HepG2 (cell line): ENCODE data around the gene TSGA10IP. TPM values are rescaled to one million over a fixed set of nuclear protein-coding genes. Genes with fewer than 3 reads are reported as not detected.

Source experiments
- ATAD3A ChIP-seq: sonication (generic); formaldehyde crosslinking; IDR thresholded peaks from 2 replicates; pipeline ENCODE4 v1.4.0; 2020; ENCODE audit warnings: missing genetic modification reagents
- FOXM1 ChIP-seq: sonication (generic); formaldehyde crosslinking; IDR thresholded peaks from 2 replicates; pipeline ENCODE4 v1.5.0; 2020; ENCODE audit warnings: missing genetic modification reagents
- HOXA7 ChIP-seq: sonication (generic); formaldehyde crosslinking; IDR thresholded peaks from 2 replicates; pipeline ENCODE4 v1.8.1; 2022; ENCODE audit warnings: mild to moderate bottlenecking, missing genetic modification reagents, moderate library complexity
- KLF6 ChIP-seq: IDR thresholded peaks from 2 replicates; pipeline ENCODE4 v1.8.0; 2016; ENCODE audit warnings: missing biosample characterization, missing genetic modification reagents
- NFE2L2 ChIP-seq: fragments of 150-350 bp; IDR thresholded peaks from 2 replicates; pipeline ENCODE4 v1.6.1; 2014; ENCODE audit warnings: low read length
- TOE1 ChIP-seq: sonication (generic); formaldehyde crosslinking; IDR thresholded peaks from 2 replicates; pipeline ENCODE4 v1.4.0; 2020; ENCODE audit warnings: mild to moderate bottlenecking, missing genetic modification reagents
- TRAFD1 ChIP-seq: sonication (generic); formaldehyde crosslinking; IDR thresholded peaks from 2 replicates; pipeline ENCODE4 v1.5.1; 2020; ENCODE audit warnings: missing genetic modification reagents, mild to moderate bottlenecking, borderline replicate concordance
- ZNF24 ChIP-seq: fragments of 450-650 bp; IDR thresholded peaks from 2 replicates; pipeline ENCODE4 v1.6.1; 2017; ENCODE audit warnings: antibody characterized with exemption, mild to moderate bottlenecking
- ZNF253 ChIP-seq: sonication (generic); formaldehyde crosslinking; IDR thresholded peaks from 2 replicates; pipeline ENCODE4 v1.8.0; 2022; ENCODE audit warnings: mild to moderate bottlenecking, missing genetic modification reagents, borderline replicate concordance
- ZNF660 ChIP-seq: sonication (generic); formaldehyde crosslinking; IDR thresholded peaks from 2 replicates; pipeline ENCODE4 v1.5.1; 2020; ENCODE audit warnings: mild to moderate bottlenecking, low read depth, missing genetic modification reagents, borderline replicate concordance
- ZSCAN12 ChIP-seq: sonication (generic); formaldehyde crosslinking; IDR thresholded peaks from 2 replicates; pipeline ENCODE4 v1.9.0; 2021; ENCODE audit warnings: mild to moderate bottlenecking, missing genetic modification reagents
- polyA plus RNA-seq, 8 experiments: library from polyadenylated mRNA; depleted of rRNA in 3 of 8; stranded (reverse) in 7 of 8; unstranded in 1 of 8; fragments of >200 nt; fragmentation: Illumina TruSeq in 4 of 8; extraction: Trizol in 4 of 8; gene quantifications; 2 replicates each; pipeline versions ENCODE4 v1.2.1 to v1.2.3, GENCODE V29; 2011 to 2016; ENCODE audit warnings: low read depth in 4 of 8, missing spikeins in 1 of 8, mixed read lengths in 1 of 8; ENCODE audit not compliant: insufficient read depth in 1 of 8
- total RNA-seq, 5 experiments: library from RNA; depleted of rRNA; stranded (reverse); fragments of >200 nt; fragmentation: Illumina TruSeq; extraction: Trizol; gene quantifications; 2 replicates each; pipeline ENCODE4 v1.2.3, GENCODE V29; 2016; ENCODE audit warnings: low read depth in 1 of 5
- TF ChIP-seq, protein P1 (sequence below): fragments of 450-650 bp; IDR thresholded peaks from 2 replicates; pipeline ENCODE4 v1.6.1; 2017
- TF ChIP-seq, protein P2 (sequence below): sonication (generic); formaldehyde crosslinking; IDR thresholded peaks from 2 replicates; pipeline ENCODE4 v1.4.0; 2020; ENCODE audit warnings: missing genetic modification reagents

TSGA10IP gene
- total and polyA plus RNA-seq, 2 of the 13 experiments (the other 11 are each of a cell fraction or from before 2014, with no cell fraction given) = not detected

GRCh38 chr11:65899356-65900124, 45.7 kb upstream of the TSGA10IP start (continued):
- TF ChIP-seq TRAFD1 (CRISPR knock-in tag) = no peak
- TF ChIP-seq, protein P1, sequence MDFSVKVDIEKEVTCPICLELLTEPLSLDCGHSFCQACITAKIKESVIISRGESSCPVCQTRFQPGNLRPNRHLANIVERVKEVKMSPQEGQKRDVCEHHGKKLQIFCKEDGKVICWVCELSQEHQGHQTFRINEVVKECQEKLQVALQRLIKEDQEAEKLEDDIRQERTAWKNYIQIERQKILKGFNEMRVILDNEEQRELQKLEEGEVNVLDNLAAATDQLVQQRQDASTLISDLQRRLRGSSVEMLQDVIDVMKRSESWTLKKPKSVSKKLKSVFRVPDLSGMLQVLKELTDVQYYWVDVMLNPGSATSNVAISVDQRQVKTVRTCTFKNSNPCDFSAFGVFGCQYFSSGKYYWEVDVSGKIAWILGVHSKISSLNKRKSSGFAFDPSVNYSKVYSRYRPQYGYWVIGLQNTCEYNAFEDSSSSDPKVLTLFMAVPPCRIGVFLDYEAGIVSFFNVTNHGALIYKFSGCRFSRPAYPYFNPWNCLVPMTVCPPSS = no peak
- TF ChIP-seq, protein P2, sequence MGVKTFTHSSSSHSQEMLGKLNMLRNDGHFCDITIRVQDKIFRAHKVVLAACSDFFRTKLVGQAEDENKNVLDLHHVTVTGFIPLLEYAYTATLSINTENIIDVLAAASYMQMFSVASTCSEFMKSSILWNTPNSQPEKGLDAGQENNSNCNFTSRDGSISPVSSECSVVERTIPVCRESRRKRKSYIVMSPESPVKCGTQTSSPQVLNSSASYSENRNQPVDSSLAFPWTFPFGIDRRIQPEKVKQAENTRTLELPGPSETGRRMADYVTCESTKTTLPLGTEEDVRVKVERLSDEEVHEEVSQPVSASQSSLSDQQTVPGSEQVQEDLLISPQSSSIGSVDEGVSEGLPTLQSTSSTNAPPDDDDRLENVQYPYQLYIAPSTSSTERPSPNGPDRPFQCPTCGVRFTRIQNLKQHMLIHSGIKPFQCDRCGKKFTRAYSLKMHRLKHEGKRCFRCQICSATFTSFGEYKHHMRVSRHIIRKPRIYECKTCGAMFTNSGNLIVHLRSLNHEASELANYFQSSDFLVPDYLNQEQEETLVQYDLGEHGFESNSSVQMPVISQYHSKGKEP = no peak
- TF ChIP-seq ZNF24 = no peak
- TF ChIP-seq TOE1 = no peak
- no peak; the same call in 1 of the 2 replicates for TF ChIP-seq ZNF253
- TF ChIP-seq KLF6 (CRISPR knock-in tag) = 0 out of 2 replicates have a peak, but pooled peaks have one; percentile 44
- no peak for TF ChIP-seq FOXM1 (CRISPR knock-in tag)
- TF ChIP-seq ZNF660 (CRISPR knock-in tag) = no peak
- TF ChIP-seq NFE2L2 = peak; percentile 63
- TF ChIP-seq ATAD3A (CRISPR knock-in tag) = no peak
- 0 out of 2 replicates have a peak, but pooled peaks have one; percentile 60 for TF ChIP-seq HOXA7 (CRISPR knock-in tag)
- no peak for TF ChIP-seq ZSCAN12 (CRISPR knock-in tag)
